C1 segment of cervical spinal cord (tissue), 14 donors: Measurements from ENCODE around the gene KCNJ1.

Experiments
- DNase-seq, 14 donors: peaks; one replicate each; lab custom pipeline; 2025; lab: John Stamatoyannopoulos, UW

Gene KCNJ1

GRCh38 chr11:128867277-128867676 lies at the start of gene KCNJ1:
Gene KCNJ1 (minus strand): TSS chr11:128867296. CDS start chr11:128840243, 27,053 bp downstream.
- DNase-seq = no peak

GRCh38 chr11:128916681-128917080 lies 49.6 kb upstream of the KCNJ1 start:
- no peak for DNase-seq

- no peak for DNase-seq
Observed at GRCh38 chr11:128916037-128916572, 49.0 kb upstream of the KCNJ1 start.

- DNase-seq = peak in 1 of 14 donors; percentile 46
Observed at GRCh38 chr11:128915149-128915521, 48.0 kb upstream of the KCNJ1 start.

- DNase-seq = no peak
Observed at GRCh38 chr11:128914216-128915148, 47.4 kb upstream of the KCNJ1 start.

- DNase-seq = peak in 1 of 14 donors; percentile 66
Observed at GRCh38 chr11:128913806-128914205, 46.7 kb upstream of the KCNJ1 start.

- no peak for DNase-seq
Observed at GRCh38 chr11:128911701-128912100, 44.6 kb upstream of the KCNJ1 start.

- DNase-seq = no peak
Observed at GRCh38 chr11:128911239-128911638, 44.1 kb upstream of the KCNJ1 start.

GRCh38 chr11:128910576-128910975 lies 43.5 kb upstream of the KCNJ1 start:
- DNase-seq = no peak

- DNase-seq = no peak
Observed at GRCh38 chr11:128909438-128910125, 42.5 kb upstream of the KCNJ1 start.

- peak in 7 of 14 donors; percentile 12 to 44 (median 23) for DNase-seq
Observed at GRCh38 chr11:128908391-128909246, 41.5 kb upstream of the KCNJ1 start.

GRCh38 chr11:128907585-128907984 lies 40.5 kb upstream of the KCNJ1 start:
- DNase-seq = no peak

- DNase-seq = peak in 4 of 14 donors; percentile 14 to 55 (median 22)
Observed at GRCh38 chr11:128906185-128907050, 39.3 kb upstream of the KCNJ1 start.

GRCh38 chr11:128905345-128906184 lies 38.5 kb upstream of the KCNJ1 start:
- peak in 2 of 14 donors; percentile 29 to 42 for DNase-seq

- peak in 1 of 14 donors; percentile 29 for DNase-seq
Observed at GRCh38 chr11:128904656-128905344, 37.7 kb upstream of the KCNJ1 start.

GRCh38 chr11:128904303-128904655 lies 37.2 kb upstream of the KCNJ1 start:
- no peak for DNase-seq

- DNase-seq = peak in 8 of 14 donors; percentile 11 to 57 (median 38)
Observed at GRCh38 chr11:128903248-128904061, 36.4 kb upstream of the KCNJ1 start.

GRCh38 chr11:128902515-128903066 lies 35.5 kb upstream of the KCNJ1 start:
- no peak for DNase-seq
